ENCODE data around the gene SPTBN2. TPM values are rescaled to one million over a fixed set of nuclear protein-coding genes. Genes with fewer than 3 reads are reported as not detected.
A peak's percentile ranks its signal among the peaks of the same experiment; 100 is the strongest.

SPTBN2 gene
- total RNA-seq, 1 experiment from 2014 or later: 40.7 TPM

DNA sequence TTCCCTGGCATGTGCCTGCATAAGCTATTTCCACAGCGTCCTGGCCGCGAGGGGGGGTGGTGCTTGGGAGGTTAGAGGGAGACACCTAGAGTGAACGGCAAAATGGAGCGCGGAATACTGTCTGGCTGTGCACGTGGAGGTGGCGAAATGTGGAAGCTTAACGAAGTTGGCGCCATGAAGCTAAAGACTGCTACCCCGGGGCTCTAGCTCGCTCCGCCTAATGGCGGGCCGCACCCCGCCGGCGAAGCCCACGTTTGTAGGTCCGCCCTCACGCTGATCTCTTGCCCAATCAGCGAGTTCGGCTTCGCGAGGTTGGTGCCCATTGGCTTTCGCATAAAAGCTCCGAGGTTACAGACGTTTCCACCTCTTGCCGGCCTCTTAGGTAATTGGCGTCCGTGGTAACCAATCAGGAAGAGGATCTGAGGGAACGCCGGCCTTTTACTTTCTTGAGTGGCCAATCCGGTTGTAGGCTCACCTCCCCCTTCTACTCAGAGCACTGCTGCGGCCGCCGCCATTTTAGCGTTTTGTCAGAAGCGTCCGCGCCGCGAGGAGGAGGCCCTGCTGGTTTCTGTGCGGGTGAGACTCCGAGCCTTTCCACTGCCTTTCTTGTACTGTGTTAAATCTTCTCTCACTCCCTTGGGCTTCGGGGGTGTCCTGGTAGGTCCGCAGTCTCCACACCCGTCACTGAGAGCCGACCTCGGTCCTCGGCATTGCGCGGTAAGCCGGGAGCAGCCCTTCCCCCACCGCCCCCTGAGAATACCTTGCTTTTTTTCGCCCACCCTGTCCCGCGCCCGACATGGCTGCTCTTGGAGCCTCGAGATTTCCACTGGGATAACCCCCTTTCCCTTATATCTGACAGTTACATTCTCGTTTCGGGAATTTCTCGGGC, 90.6 kb downstream of the SPTBN2 start, which contains the start of gene RBM4 (continued):
- TF ChIP-seq SOX15 (CRISPR knock-in tag; IDR thresholded peaks at IDR 0.05) (no peak), OVOL2 (CRISPR knock-in tag; IDR thresholded peaks at IDR 0.05; ENCODE audit: borderline replicate concordance) (no peak), NFE2L1 (CRISPR knock-in tag; IDR thresholded peaks at IDR 0.05) (peak; percentile 61; the same call in 1 of the 2 replicates), ZNF317 (CRISPR knock-in tag; IDR thresholded peaks at IDR 0.05; ENCODE audit: borderline replicate concordance, low read depth) (no peak), IRF2 (CRISPR knock-in tag; IDR thresholded peaks at IDR 0.05; ENCODE audit: borderline replicate concordance, low read depth) (no peak), CBFB (CRISPR knock-in tag; IDR thresholded peaks at IDR 0.05; ENCODE audit: low read depth) (no peak), ZNF416 (CRISPR knock-in tag; IDR thresholded peaks at IDR 0.05) (peak; percentile 40; the same call in 1 of the 2 replicates), SP1 (CRISPR knock-in tag; conservative IDR thresholded peaks at IDR 0.05) (peak; percentile 76), TEAD1 (CRISPR knock-in tag; IDR thresholded peaks at IDR 0.05) (no peak; the same call in none of the 2 replicates), NFYB (CRISPR knock-in tag; conservative IDR thresholded peaks at IDR 0.05; ENCODE audit: low read depth) (peak; percentile 88), KAT7 (CRISPR knock-in tag; IDR thresholded peaks at IDR 0.05; ENCODE audit: borderline replicate concordance) (no peak), ZNF671 (CRISPR knock-in tag; IDR thresholded peaks at IDR 0.05) (0 out of 2 replicates have a peak, but pooled peaks have one; percentile 64), ZNF138 (CRISPR knock-in tag; conservative IDR thresholded peaks at IDR 0.05) (no peak), ZNF423 (CRISPR knock-in tag; IDR thresholded peaks at IDR 0.05) (no peak), HMGA2 (CRISPR knock-in tag; IDR thresholded peaks at IDR 0.05) (no peak), ATF1 (CRISPR knock-in tag; IDR thresholded peaks at IDR 0.05) (no peak), SMAD4 (CRISPR knock-in tag; IDR thresholded peaks at IDR 0.05) (no peak), PRRX2 (CRISPR knock-in tag; IDR thresholded peaks at IDR 0.05) (no peak; the same call in 1 of the 2 replicates)
- TF ChIP-seq, protein P1, sequence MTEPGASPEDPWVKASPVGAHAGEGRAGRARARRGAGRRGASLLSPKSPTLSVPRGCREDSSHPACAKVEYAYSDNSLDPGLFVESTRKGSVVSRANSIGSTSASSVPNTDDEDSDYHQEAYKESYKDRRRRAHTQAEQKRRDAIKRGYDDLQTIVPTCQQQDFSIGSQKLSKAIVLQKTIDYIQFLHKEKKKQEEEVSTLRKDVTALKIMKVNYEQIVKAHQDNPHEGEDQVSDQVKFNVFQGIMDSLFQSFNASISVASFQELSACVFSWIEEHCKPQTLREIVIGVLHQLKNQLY (CRISPR knock-in tag; IDR thresholded peaks at IDR 0.05): no peak
- TF ChIP-seq, protein P2, sequence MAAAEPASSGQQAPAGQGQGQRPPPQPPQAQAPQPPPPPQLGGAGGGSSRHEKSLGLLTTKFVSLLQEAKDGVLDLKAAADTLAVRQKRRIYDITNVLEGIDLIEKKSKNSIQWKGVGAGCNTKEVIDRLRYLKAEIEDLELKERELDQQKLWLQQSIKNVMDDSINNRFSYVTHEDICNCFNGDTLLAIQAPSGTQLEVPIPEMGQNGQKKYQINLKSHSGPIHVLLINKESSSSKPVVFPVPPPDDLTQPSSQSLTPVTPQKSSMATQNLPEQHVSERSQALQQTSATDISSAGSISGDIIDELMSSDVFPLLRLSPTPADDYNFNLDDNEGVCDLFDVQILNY (CRISPR knock-in tag; IDR thresholded peaks at IDR 0.05): no peak
- TF ChIP-seq, protein P3, sequence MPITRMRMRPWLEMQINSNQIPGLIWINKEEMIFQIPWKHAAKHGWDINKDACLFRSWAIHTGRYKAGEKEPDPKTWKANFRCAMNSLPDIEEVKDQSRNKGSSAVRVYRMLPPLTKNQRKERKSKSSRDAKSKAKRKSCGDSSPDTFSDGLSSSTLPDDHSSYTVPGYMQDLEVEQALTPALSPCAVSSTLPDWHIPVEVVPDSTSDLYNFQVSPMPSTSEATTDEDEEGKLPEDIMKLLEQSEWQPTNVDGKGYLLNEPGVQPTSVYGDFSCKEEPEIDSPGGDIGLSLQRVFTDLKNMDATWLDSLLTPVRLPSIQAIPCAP (CRISPR knock-in tag; IDR thresholded peaks at IDR 0.05): no peak
- TF ChIP-seq, protein P4, sequence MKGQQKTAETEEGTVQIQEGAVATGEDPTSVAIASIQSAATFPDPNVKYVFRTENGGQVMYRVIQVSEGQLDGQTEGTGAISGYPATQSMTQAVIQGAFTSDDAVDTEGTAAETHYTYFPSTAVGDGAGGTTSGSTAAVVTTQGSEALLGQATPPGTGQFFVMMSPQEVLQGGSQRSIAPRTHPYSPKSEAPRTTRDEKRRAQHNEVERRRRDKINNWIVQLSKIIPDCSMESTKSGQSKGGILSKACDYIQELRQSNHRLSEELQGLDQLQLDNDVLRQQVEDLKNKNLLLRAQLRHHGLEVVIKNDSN (CRISPR knock-in tag; IDR thresholded peaks at IDR 0.05): 0 out of 2 replicates have a peak, but pooled peaks have one; percentile 46
- TF ChIP-seq, protein P5, sequence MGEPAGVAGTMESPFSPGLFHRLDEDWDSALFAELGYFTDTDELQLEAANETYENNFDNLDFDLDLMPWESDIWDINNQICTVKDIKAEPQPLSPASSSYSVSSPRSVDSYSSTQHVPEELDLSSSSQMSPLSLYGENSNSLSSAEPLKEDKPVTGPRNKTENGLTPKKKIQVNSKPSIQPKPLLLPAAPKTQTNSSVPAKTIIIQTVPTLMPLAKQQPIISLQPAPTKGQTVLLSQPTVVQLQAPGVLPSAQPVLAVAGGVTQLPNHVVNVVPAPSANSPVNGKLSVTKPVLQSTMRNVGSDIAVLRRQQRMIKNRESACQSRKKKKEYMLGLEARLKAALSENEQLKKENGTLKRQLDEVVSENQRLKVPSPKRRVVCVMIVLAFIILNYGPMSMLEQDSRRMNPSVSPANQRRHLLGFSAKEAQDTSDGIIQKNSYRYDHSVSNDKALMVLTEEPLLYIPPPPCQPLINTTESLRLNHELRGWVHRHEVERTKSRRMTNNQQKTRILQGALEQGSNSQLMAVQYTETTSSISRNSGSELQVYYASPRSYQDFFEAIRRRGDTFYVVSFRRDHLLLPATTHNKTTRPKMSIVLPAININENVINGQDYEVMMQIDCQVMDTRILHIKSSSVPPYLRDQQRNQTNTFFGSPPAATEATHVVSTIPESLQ (CRISPR knock-in tag; IDR thresholded peaks at IDR 0.05): no peak
- TF ChIP-seq, protein P6, sequence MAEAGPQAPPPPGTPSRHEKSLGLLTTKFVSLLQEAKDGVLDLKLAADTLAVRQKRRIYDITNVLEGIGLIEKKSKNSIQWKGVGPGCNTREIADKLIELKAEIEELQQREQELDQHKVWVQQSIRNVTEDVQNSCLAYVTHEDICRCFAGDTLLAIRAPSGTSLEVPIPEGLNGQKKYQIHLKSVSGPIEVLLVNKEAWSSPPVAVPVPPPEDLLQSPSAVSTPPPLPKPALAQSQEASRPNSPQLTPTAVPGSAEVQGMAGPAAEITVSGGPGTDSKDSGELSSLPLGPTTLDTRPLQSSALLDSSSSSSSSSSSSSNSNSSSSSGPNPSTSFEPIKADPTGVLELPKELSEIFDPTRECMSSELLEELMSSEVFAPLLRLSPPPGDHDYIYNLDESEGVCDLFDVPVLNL (CRISPR knock-in tag; IDR thresholded peaks at IDR 0.05; ENCODE audit: borderline replicate concordance, low read depth): peak; percentile 71; the same call in 1 of the 2 replicates
- TF ChIP-seq, protein P7, sequence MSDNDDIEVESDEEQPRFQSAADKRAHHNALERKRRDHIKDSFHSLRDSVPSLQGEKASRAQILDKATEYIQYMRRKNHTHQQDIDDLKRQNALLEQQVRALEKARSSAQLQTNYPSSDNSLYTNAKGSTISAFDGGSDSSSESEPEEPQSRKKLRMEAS (CRISPR knock-in tag; IDR thresholded peaks at IDR 0.05): peak; percentile 90
- TF ChIP-seq, protein P8, sequence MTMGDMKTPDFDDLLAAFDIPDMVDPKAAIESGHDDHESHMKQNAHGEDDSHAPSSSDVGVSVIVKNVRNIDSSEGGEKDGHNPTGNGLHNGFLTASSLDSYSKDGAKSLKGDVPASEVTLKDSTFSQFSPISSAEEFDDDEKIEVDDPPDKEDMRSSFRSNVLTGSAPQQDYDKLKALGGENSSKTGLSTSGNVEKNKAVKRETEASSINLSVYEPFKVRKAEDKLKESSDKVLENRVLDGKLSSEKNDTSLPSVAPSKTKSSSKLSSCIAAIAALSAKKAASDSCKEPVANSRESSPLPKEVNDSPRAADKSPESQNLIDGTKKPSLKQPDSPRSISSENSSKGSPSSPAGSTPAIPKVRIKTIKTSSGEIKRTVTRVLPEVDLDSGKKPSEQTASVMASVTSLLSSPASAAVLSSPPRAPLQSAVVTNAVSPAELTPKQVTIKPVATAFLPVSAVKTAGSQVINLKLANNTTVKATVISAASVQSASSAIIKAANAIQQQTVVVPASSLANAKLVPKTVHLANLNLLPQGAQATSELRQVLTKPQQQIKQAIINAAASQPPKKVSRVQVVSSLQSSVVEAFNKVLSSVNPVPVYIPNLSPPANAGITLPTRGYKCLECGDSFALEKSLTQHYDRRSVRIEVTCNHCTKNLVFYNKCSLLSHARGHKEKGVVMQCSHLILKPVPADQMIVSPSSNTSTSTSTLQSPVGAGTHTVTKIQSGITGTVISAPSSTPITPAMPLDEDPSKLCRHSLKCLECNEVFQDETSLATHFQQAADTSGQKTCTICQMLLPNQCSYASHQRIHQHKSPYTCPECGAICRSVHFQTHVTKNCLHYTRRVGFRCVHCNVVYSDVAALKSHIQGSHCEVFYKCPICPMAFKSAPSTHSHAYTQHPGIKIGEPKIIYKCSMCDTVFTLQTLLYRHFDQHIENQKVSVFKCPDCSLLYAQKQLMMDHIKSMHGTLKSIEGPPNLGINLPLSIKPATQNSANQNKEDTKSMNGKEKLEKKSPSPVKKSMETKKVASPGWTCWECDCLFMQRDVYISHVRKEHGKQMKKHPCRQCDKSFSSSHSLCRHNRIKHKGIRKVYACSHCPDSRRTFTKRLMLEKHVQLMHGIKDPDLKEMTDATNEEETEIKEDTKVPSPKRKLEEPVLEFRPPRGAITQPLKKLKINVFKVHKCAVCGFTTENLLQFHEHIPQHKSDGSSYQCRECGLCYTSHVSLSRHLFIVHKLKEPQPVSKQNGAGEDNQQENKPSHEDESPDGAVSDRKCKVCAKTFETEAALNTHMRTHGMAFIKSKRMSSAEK (CRISPR knock-in tag; IDR thresholded peaks at IDR 0.05; ENCODE audit: borderline replicate concordance): peak; percentile 42; the same call in 1 of the 2 replicates

Data from WTC11 (cell line).